MM.1S (cell line): Measurements from ENCODE around the gene CARS2.

Experiments
- CTCF ChIP-seq: fragments of 300-600 bp; sonication (generic); IDR thresholded peaks from 2 replicates; pipeline ENCODE4 v1.5.1; 2016; ENCODE audit warnings: antibody characterized with exemption, low read length, mixed read lengths
- EZH2phosphoT487 ChIP-seq: fragments of 300-600 bp; sonication (generic); IDR thresholded peaks from 2 replicates; pipeline ENCODE4 v1.6.1; 2018; ENCODE audit warnings: antibody characterized with exemption, low read length

- no peak for TF ChIP-seq CTCF
- TF ChIP-seq EZH2phosphoT487, result no peak
Measured at GRCh38 chr13:110646442-110647364, 59.2 kb downstream of the CARS2 start.
